NCI-H82 (cell line): ENCODE results near the gene CNTN1.

Source experiments
- DNase-seq: peaks from one replicate; lab custom pipeline; 2025; lab: John Stamatoyannopoulos, UW

Gene CNTN1

GRCh38 chr12:40970320-40970907, 278.2 kb downstream of the CNTN1 start:
- peak; percentile 52 for DNase-seq

GRCh38 chr12:40971911-40972310, 279.7 kb downstream of the CNTN1 start:
- DNase-seq, result no peak

GRCh38 chr12:40976546-40976945, 284.3 kb downstream of the CNTN1 start:
- DNase-seq, result no peak

- DNase-seq, result no peak
Measured at GRCh38 chr12:40980427-40980961, 288.3 kb downstream of the CNTN1 start.

GRCh38 chr12:40986001-40986400, 293.8 kb downstream of the CNTN1 start:
- DNase-seq, result no peak

- DNase-seq, result no peak
Measured at GRCh38 chr12:40988355-40988754, 296.1 kb downstream of the CNTN1 start.

- DNase-seq, result no peak
Measured at GRCh38 chr12:40988824-40989223, 296.6 kb downstream of the CNTN1 start.

GRCh38 chr12:40989785-40990184, 297.5 kb downstream of the CNTN1 start:
- no peak for DNase-seq

- DNase-seq, result no peak
Measured at GRCh38 chr12:40992158-40992557, 299.9 kb downstream of the CNTN1 start.

GRCh38 chr12:40992674-40993073, 300.4 kb downstream of the CNTN1 start:
- no peak for DNase-seq

- DNase-seq, result no peak
Measured at GRCh38 chr12:40993158-40993557, 300.9 kb downstream of the CNTN1 start.

GRCh38 chr12:40996091-40996490, 303.9 kb downstream of the CNTN1 start:
- no peak for DNase-seq

GRCh38 chr12:40999210-40999609, 307.0 kb downstream of the CNTN1 start:
- no peak for DNase-seq

- no peak for DNase-seq
Measured at GRCh38 chr12:41008472-41008871, 316.2 kb downstream of the CNTN1 start.

GRCh38 chr12:41011939-41012338, 319.7 kb downstream of the CNTN1 start:
- DNase-seq, result no peak

- no peak for DNase-seq
Measured at GRCh38 chr12:41013881-41014642, 321.8 kb downstream of the CNTN1 start.

GRCh38 chr12:41014643-41015020, 322.4 kb downstream of the CNTN1 start:
- no peak for DNase-seq

- DNase-seq, result no peak
Measured at GRCh38 chr12:41018010-41018409, 325.8 kb downstream of the CNTN1 start.

GRCh38 chr12:41019461-41019860, 327.2 kb downstream of the CNTN1 start:
- DNase-seq, result no peak

GRCh38 chr12:41023836-41024235, 331.6 kb downstream of the CNTN1 start:
- DNase-seq, result no peak

GRCh38 chr12:41026151-41026550, 333.9 kb downstream of the CNTN1 start:
- no peak for DNase-seq

GRCh38 chr12:41032386-41032785, 340.1 kb downstream of the CNTN1 start:
- DNase-seq, result no peak

- no peak for DNase-seq
Measured at GRCh38 chr12:41034686-41035085, 342.4 kb downstream of the CNTN1 start.

GRCh38 chr12:41039461-41039860, 347.2 kb downstream of the CNTN1 start:
- no peak for DNase-seq
